HG02763 (cell line): ENCODE results near the gene NT5C2.
"Not testable (repeated sequence)": the region's sequence is repeated elsewhere in the genome, so short reads cannot be mapped to it uniquely, and the experiment has no call there.

Source experiments
- ATAC-seq: cut with Tn5 transposase; IDR thresholded peaks from one replicate; pipeline ENCODE4 v1.9.1; 2021; ENCODE audit warnings: mild to moderate bottlenecking, moderate library complexity; ENCODE audit not compliant: unreplicated experiment

NT5C2 gene

DNA sequence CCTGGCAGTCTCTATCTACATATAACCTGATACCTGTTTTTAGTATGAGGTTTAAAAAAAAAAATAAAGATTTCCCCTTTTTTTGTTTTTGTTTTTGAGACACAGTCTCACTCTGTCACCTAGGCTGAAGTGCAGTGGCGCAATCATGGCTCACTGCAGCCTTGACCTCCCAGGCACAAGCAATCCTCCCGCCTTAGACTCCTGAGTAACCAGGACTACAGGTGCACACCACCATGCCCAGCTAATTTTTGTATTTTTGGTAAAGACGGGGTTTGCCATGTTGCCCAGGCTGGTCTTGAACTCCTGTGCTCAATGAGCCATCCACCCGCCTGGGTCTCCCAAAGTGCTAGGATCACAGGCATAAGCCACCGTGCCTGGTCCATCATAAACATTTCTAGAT lies 25.5 kb downstream of the NT5C2 start:
- not testable (repeated sequence) for ATAC-seq

DNA sequence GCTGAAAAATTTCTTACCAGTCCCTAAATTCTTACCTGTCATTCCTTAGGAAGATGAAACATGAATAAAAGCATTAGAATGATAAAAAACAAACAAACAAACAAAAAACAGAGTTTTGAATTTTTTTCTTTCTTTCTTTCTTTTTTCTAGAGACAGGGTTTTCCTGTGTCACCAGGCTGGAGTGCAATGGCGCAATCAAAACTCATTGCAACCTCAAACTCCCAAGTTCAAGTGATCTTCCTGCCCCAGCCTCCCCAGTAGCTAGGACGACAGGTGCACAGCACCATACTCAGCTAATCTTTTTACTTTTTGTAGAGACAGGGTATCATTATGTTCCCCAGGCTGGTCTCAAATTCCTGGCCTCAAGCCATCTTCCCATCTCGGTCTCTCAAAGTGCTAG lies 26.5 kb downstream of the NT5C2 start:
- ATAC-seq = no peak

DNA sequence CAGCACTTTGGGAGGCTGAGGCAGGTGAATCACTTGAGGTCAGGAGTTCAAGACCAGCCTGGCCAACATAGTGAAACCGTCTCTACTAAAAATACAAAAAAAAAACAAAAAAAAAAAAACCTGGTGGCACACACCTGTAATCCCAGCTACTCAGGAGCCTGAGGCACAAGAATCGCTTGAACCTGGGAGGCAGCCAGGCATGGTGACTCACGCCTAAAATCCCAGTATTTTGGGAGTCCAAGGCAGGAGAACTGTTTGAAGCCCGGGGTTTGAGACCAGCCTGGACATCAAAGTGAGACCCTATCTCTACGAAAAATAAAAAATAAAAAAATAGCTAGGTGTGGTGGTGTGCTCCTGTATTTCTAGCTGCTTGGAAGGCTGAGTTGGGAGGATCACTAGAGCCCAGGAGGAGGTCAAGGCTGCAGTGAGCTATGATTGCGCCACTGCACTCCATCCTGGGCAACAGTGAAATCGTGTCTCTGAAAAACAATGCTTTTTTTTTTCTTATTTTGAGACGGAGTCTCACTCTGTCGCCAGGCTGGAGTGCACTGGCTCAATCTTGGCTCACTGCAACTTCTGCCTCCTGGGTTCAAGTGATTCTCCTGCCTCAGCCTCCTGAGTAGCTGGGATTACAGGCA lies 29.2 kb downstream of the NT5C2 start:
- not testable (repeated sequence) for ATAC-seq

DNA sequence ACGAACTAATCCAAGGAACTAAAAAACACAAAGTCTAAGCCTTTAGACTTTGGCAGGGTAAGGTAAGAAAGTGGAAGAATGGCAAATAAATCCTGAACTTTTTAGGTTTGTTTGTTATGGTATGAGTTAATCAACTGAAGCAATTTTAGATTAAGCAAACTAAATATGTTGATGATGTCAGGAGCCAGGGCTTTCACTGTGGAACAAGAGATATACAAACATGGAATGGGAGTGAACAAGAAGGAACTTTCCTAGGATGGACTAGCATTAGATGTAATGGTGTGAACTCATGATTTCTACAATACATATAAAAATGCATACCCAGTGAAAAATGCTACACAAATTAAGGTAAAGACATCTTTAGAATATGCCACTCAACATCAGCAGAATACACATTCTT lies 35.8 kb downstream of the NT5C2 start:
- ATAC-seq = no peak

DNA sequence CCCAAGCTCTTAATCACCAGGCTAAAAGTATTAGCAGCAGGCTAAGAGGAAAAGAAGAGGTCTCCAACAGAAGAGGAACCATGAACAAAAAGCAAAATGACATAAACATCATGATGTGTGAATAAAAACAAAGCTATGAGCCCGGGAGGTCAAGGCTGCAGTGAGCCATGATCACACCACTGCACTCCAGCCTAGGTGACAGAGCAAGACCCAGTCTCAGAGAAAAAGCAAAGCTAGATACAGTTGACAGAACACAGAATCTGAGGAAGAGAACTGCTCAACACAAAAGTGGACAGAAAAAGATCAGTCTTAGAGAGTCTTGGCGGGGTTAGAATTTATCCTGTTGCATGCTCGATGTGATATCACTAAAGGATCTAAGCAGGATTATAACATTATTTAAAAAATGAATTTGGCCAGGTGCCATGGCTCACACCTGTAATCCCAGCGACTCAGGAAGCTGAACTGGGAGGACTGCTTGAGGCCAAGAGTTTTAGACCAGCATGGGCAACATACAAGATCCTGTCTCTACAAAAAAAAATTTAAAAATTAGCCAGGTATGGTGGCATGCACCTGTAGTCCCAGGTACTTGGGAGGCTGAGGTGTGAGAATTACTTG lies 37.5 kb downstream of the NT5C2 start:
- no peak for ATAC-seq

DNA sequence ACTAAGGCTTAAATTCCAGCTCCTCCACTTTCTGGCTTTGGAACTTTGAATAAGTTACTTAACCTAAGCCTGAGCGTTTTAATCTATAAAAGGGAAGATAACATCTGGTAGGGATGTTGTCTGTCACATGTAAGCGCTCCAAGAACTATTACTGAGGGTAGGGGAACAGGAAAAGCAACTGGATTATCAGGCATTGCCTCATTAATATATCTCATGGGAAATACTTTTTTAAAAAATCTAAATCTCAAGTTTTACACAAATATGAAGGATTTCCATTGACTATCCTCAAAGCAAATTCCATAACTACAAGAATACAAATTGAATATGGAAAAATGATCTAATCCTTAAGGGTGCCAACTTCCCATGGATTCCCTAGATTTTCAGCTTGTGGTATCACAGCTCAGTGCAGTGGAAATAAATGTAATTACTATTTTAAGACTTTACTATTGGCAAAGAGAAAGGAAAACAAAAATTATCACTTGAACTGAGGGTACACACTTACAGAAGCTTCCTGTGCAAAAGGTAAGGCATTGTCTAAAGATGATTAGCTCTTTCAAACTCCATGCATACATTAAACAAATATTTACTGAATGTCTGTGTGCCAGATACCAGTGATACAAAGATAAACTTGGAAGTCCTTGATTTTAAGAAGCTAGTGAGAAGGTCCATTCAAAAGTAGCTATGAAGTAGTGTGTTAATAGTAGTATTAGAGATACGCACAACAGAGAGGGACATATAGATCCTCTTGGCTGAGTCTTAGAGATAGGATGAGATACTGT lies 38.4 kb downstream of the NT5C2 start:
- no peak for ATAC-seq

DNA sequence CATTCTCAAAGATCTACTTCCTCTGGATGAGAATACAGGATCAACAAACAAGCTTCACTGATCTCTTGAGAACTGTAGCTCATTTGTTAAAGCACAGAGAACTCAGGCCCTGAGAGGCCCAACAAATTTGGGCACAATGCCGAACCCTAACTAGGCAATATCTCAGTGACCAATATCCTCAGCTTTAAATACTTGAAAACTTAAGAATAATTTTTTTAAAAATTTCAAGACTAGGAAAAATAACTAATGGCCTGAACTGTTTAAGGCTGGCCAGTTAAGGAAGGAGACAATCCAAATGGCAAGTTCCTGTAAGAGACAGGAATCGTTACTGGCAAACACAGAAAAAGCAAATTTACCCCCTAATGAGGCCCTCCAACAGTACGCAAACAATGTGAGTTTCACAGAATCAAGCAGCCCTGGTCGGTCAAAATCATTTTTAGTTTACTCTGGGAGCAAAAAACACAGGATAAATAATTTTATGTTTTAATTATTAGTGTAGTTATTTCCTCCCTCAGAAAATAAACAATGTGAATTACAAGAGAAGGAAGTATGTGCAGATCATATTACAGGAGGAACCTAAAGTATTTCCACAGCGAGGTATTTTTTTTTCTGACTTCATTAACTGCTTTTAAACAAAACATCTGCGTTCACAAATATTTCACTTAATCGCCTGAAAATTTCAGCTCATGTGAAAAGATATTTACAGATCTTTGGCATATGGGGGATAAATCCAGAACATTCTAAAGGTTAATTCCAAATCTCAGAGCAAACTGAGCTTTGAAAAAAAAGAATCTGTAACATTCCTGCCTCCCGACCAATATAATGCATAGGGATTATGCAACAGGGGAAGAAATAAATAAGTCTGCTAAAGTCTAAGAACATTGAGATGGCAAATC lies 39.5 kb downstream of the NT5C2 start:
- no peak for ATAC-seq

DNA sequence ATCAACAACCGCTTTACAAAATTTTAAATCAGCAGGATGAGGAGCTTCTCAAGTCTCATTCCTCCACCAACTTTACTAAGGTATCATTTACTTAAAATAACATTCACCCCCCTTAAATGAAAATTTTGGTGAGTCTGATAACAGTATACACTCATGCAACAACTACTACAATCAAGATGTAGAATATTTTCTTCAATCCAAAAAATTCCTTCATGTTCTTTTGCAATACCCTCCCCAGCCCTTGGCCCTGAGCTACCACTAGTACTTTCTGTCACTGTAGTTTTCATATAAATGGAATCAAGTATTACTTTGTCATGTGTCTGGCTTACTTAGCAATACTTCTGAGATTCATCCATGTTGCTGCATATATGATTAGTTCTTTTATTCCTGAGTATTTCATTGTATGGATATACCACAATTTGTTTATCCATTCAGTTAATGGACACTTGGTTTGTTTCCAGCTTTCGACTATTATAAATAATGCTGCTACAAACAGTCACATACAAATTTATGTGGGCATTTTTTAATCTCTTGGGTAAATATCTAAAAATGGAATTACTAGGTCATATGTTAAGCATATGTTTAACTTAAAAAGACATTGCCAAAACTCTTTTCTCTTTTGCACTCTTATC lies 43.0 kb downstream of the NT5C2 start:
- no peak for ATAC-seq

DNA sequence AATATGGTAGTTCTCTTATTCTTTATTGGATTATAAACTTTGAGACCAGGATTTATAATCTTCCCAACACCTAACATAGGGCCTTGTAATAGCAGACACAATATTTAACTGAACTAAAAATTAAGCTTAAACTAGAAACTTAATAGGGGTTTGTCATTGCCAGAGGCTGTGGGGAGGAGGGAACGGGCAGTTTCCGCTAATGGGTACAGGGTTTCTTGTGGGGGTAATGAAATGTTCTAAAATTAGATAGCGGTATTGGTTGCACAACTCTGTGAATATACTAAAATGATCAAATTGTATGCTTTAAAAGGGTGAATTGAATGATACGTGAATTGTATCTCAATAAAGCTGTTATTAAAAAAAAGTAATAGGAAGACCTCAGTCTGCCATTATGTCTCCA lies 45.4 kb downstream of the NT5C2 start:
- no peak for ATAC-seq

DNA sequence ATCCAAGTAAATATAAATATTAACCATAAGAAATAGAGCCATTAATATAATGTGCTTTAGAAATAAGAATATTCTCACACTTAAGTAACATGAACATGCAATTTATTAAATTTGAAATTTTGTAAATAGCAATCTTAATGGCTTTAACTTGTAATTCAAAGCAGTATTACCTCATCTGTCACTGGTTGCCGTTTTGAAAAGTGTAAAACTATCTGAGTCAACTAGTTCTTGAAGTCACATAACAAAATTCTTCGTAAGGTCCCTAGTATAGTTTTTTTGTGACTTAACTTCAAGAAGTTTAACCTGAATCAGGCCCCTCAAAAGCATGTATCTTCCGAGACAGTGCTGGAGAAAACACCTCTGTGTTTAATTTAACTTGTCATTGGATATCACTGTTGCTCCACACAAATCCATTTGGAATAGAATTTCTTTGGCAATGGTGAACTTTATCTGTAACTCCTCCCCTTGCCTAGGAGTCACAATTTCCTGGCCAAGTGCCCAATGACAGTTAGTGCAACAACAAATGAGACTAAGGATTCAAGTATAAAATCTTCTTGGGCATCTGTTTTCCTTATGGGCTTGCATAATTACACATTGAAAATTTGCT lies 47.1 kb downstream of the NT5C2 start:
- no peak for ATAC-seq

DNA sequence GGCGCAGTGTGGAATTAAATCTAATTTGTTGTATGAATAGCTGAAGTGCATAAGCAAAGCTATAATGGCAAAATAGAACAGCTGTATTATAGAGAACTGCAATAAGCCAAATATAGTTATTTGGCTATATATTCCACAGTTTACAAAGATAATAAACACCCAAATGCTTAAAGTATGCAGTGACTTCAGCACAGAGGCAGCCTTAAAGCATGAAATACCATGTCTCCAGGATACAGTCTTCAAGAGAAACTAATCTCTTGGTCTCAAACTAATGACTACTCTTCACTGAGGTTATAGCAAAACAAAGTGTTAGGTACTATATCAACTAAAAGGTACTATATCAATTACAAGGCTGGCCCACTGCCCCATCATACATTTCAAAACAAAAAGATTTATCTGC lies 48.0 kb downstream of the NT5C2 start:
- no peak for ATAC-seq

DNA sequence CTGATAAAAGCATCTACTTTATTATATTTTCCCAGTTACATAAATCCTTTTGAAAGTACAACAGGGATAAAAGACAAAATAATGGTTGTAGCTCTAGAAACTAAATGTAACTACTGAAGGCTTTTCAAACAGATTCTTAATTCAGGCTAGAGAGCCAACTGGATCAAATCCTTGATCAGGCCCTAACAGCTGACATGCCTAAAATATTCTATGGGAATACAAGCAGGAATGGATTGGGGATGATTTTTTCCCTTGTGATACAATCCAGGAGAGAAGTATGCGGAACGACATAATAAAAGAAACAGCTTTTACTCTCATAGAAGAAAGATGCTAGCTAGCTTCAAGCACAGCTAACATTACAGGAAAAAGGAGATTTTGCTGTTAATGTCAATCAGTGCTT lies 49.0 kb downstream of the NT5C2 start:
- no peak for ATAC-seq

DNA sequence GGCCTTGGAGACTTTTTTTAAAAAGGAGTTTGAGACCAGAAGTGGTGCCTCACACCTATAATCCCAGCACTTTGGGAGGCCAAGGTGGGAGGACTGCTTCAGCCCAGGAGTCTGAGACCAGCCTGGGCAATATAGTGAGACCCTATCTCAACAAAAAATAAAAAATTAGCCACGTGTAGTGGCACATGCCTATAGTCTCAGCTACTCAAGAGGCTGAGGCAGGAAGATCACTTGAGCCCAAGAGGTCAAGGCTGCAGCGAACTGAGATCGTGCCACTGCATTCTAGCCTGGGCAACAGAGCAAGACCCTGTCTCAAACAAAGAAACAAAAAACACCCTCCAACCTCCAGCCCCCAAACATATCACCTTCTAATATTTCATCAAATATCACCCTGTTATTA lies 49.4 kb downstream of the NT5C2 start:
- not testable (repeated sequence) for ATAC-seq

DNA sequence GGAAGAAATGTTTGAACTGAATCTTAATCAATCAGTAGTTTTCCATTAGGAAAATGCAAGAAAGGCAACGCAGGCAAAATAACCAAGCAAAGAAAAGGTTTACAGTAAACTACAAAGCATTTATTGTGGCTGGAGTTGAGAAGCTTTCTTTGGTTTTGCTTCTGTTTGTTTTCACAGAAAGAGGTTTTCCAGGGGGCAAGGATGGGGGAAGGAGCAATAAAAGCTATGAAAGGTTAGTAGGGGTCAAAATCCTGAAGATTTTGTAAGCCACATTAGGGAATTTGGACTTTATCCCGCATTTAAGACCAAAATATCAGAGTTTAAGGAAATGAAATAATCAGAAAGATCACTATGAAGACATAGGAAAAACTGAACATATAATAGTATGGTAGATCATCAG lies 51.1 kb downstream of the NT5C2 start:
- no peak for ATAC-seq

DNA sequence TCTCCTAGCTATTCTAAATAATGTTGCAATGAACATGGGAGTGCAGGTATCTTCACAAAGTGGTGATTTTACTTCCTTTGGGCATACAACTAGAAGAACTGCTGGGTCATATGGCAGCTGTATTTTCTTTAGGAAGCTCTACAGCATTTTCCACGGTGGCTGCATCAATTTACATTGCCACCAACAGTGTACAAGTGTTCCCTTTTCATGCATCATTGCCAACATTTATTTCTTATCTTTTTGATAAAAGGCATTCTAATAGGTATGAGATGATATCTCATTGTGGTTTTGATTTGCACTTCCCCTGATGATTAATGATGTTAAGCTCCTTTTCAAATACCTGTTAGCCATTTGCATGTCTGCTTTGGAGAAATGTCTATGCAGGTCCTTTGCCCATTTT lies 52.6 kb downstream of the NT5C2 start:
- ATAC-seq = no peak

DNA sequence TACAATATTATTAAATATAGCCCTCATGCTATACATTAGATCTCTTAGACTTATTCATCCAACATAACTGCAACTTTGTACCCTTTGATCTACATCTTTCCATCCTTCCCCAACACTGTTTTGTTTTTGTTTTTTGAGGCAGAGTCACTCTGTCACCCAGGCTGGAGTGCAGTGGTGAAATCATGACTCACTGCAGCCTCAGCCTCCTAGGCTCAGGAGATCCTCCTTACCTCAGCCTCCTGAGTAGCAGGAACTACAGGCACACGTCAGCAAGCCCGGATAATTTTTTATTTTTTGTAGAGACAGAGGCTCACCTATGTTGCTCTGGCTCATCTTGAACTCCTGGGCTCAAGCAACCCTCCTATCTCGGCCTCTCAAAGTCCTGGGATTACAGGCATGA lies 53.3 kb downstream of the NT5C2 start:
- ATAC-seq = no peak

DNA sequence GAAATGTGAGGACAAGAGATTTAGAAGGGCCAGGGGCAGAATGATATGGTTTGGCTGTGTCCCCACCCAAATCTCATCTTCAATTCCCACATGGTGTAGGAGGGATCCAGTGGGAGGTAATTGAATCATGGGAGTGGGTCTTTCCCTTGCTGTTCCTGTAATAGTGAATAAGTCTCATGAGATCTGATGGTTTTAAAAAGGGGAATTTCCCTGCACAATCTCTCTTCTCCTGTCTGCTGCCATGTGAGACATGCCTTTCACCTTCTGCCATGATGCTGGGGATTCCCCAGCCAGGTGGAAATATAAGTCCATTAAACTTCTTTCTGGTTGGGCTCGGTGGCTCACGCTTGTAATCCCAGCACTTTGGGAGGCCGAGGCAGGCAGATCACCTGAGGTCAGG lies 57.9 kb downstream of the NT5C2 start:
- ATAC-seq = not testable (repeated sequence)

DNA sequence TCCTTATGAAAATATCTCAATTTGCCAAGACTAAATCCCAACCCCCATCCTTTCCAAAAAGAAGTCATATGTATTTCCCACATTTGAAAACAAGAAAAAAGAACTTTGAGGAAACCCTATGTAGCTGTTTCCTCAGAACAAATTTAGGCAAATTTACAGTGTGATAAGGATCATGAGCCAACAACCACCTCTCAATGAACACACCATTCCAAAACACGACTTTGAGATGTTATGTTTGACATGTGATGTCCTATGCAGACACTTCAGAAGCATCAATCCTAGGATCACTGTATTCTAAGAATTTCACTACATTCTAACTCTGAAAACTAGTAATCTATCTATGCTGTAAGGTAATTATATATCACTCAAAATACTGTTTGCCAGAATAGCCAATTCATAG lies 62.2 kb downstream of the NT5C2 start:
- ATAC-seq = no peak

DNA sequence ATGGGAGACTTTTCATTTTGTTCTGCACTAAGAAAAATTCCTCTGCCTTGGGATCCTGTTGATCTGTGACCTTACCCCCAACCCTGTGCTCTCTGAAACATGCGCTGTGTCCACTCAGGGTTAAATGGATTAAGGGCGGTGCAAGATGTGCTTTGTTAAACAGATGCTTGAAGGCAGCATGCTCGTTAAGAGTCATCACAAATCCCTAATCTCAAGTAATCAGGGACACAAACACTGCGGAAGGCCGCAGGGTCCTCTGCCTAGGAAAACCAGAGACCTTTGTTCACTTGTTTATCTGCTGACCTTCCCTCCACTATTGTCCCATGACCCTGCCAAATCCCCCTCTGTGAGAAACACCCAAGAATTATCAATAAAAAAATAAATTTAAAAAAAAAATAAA lies 62.9 kb downstream of the NT5C2 start:
- ATAC-seq = not testable (repeated sequence)

DNA sequence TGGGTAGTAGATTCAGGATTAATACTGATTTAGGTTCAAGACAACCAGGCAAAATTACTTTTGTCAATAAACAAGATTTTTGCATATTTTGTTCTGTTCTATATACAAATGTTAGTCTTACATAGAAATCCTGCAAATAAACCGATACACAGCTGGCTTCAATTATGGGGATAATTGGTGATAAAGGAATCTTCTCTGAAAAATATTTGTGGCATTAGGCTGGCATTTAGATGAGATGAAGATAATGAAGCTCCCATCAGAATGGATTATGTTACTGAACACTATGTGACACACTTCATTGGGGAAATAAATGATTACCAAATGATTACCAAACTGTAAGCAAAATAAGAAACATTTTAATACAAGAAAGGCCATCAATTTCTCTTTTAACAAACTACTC lies 65.8 kb downstream of the NT5C2 start:
- ATAC-seq = no peak
